K562 (cell line): ENCODE results near the gene SERPINA10.
A peak's percentile ranks its signal among the peaks of the same experiment; 100 is the strongest.

Source experiments
- CTCF ChIP-seq, 3 experiments: IDR thresholded peaks in 2 of 3; conservative IDR thresholded peaks in 1 of 3; 2 replicates each; pipeline ENCODE4 v1.5.1; 2011 to 2012; ENCODE audit warnings: low read length in 3 of 3, mild to moderate bottlenecking in 3 of 3, control low read depth in 2 of 3, improper control_type of control experiment in 1 of 3, inconsistent platforms in 1 of 3, low read depth in 1 of 3, mixed read lengths in 1 of 3, moderate library complexity in 1 of 3; ENCODE audit not compliant: insufficient read depth in 2 of 3
- IRF2 ChIP-seq: sonication (generic); formaldehyde crosslinking; IDR thresholded peaks from 2 replicates; pipeline ENCODE4 v1.8.1; 2022; ENCODE audit warnings: mild to moderate bottlenecking, missing genetic modification reagents
- JUNB ChIP-seq: fragments of 450-650 bp; formaldehyde crosslinking; conservative IDR thresholded peaks from 2 replicates; pipeline ENCODE4 v1.4.0; 2020; ENCODE audit warnings: mild to moderate bottlenecking
- MED1 ChIP-seq: sonication (generic); formaldehyde crosslinking; IDR thresholded peaks from 2 replicates; pipeline ENCODE4 v1.8.1; 2023; ENCODE audit warnings: missing genetic modification reagents, borderline replicate concordance
- PHF8 ChIP-seq: fragments of 200-600 bp; sonication (generic); IDR thresholded peaks from 2 replicates; pipeline ENCODE4 v1.6.1; 2012; ENCODE audit warnings: mixed run types, mild to moderate bottlenecking, inconsistent platforms, low read length, moderate library complexity, borderline replicate concordance
- RBM25 ChIP-seq: fragments of 200-400 bp; formaldehyde crosslinking; IDR thresholded peaks from 2 replicates; pipeline ENCODE4 v1.6.1; 2018; ENCODE audit warnings: low read length, low read depth, moderate library complexity; ENCODE audit not compliant: severe bottlenecking
- REST ChIP-seq, 2 experiments: fragments of 450-650 bp; formaldehyde crosslinking in 1 of 2; IDR thresholded peaks; 2 replicates each; pipeline versions ENCODE4 v1.4.0 to v1.6.1; 2014 to 2020; ENCODE audit warnings: mild to moderate bottlenecking in 2 of 2, borderline replicate concordance in 1 of 2, low read depth in 1 of 2
- SMAD2 ChIP-seq: fragments of 150-350 bp; IDR thresholded peaks from 2 replicates; pipeline ENCODE4 v1.6.1; 2014; ENCODE audit warnings: low read depth, mild to moderate bottlenecking, low read length
- SP2 ChIP-seq: IDR thresholded peaks from 2 replicates; pipeline ENCODE4 v1.6.1; 2011; ENCODE audit warnings: mild to moderate bottlenecking, low read depth, low read length, moderate library complexity; ENCODE audit not compliant: poor library complexity, severe bottlenecking; ENCODE audit errors: extremely low read depth
- ZFP36 ChIP-seq: fragments of 150-350 bp; IDR thresholded peaks from 2 replicates; pipeline ENCODE4 v1.6.1; 2018; ENCODE audit warnings: low read length, low read depth; ENCODE audit not compliant: partially characterized antibody
- TF ChIP-seq, protein P1 (sequence below), 2 experiments: fragments of 450-650 bp; IDR thresholded peaks; 2 replicates each; pipeline ENCODE4 v1.6.1; 2018; ENCODE audit warnings: mild to moderate bottlenecking in 2 of 2, low read depth in 1 of 2; ENCODE audit not compliant: partially characterized antibody in 2 of 2
- TF ChIP-seq, protein P2 (sequence below): fragments of 450-650 bp; formaldehyde crosslinking; IDR thresholded peaks from 2 replicates; pipeline ENCODE4 v1.4.0; 2020; ENCODE audit warnings: mild to moderate bottlenecking, mixed read lengths

DNA sequence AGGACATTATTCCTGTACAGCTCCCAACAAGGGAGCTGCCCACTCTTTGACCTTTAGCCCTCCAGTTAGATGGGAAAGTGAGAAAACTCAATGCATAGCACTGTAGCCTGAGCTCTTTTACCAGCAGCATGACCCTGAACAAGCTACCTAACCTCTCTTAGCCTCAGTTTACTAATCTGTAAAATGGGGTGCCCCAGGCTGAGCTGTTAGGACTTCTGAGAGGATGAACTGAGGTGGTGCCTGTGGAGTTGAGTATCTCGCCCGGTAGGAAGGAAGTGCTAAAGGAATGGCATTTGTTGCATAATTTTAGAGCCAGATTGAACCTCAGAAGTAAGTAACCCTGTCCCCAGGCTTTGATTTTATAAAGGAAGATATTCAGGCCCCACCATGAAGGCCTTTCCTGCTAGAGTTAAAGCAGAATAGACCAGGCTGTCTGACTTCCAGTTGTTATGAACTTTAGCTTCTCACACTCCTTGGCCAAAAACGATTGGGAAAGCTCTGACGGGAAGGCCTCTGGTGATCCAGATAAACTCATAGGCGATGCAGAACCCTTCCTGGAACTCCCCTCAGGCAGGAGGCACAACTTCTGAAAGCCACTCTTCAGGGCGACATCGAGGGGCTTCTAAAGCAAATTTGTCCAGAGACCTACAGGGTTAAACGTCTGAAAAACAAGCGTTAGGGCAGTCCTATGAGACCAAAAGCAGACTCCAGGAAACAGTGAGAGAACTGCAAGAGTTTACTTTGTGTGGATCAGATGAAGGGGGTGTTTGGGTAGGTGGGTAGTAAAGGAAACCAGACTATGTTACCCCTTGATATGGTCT is 2.5 kb upstream of the SERPINA10 start:
- TF ChIP-seq, protein P1, sequence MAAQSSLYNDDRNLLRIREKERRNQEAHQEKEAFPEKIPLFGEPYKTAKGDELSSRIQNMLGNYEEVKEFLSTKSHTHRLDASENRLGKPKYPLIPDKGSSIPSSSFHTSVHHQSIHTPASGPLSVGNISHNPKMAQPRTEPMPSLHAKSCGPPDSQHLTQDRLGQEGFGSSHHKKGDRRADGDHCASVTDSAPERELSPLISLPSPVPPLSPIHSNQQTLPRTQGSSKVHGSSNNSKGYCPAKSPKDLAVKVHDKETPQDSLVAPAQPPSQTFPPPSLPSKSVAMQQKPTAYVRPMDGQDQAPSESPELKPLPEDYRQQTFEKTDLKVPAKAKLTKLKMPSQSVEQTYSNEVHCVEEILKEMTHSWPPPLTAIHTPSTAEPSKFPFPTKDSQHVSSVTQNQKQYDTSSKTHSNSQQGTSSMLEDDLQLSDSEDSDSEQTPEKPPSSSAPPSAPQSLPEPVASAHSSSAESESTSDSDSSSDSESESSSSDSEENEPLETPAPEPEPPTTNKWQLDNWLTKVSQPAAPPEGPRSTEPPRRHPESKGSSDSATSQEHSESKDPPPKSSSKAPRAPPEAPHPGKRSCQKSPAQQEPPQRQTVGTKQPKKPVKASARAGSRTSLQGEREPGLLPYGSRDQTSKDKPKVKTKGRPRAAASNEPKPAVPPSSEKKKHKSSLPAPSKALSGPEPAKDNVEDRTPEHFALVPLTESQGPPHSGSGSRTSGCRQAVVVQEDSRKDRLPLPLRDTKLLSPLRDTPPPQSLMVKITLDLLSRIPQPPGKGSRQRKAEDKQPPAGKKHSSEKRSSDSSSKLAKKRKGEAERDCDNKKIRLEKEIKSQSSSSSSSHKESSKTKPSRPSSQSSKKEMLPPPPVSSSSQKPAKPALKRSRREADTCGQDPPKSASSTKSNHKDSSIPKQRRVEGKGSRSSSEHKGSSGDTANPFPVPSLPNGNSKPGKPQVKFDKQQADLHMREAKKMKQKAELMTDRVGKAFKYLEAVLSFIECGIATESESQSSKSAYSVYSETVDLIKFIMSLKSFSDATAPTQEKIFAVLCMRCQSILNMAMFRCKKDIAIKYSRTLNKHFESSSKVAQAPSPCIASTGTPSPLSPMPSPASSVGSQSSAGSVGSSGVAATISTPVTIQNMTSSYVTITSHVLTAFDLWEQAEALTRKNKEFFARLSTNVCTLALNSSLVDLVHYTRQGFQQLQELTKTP (IDR thresholded peaks at IDR 0.05; ENCODE audit: low read depth in 1 of 2, partially characterized antibody in 2 of 2): no peak
- TF ChIP-seq, protein P2, sequence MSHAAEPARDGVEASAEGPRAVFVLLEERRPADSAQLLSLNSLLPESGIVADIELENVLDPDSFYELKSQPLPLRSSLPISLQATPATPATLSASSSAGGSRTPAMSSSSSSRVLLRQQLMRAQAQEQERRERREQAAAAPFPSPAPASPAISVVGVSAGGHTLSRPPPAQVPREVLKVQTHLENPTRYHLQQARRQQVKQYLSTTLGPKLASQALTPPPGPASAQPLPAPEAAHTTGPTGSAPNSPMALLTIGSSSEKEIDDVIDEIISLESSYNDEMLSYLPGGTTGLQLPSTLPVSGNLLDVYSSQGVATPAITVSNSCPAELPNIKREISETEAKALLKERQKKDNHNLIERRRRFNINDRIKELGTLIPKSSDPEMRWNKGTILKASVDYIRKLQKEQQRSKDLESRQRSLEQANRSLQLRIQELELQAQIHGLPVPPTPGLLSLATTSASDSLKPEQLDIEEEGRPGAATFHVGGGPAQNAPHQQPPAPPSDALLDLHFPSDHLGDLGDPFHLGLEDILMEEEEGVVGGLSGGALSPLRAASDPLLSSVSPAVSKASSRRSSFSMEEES (CRISPR knock-in tag): no peak
- TF ChIP-seq CTCF (IDR thresholded peaks at IDR 0.05 in 2 of 3, conservative IDR thresholded peaks at IDR 0.05 in 1 of 3; ENCODE audit: insufficient read depth in 2 of 3, low read depth in 1 of 3, low read length in 3 of 3): no peak
- TF ChIP-seq IRF2 (CRISPR knock-in tag): no peak
- TF ChIP-seq JUNB: no peak
- TF ChIP-seq REST (IDR thresholded peaks at IDR 0.05; ENCODE audit: borderline replicate concordance): no peak
- no peak for TF ChIP-seq REST (CRISPR knock-in tag; IDR thresholded peaks at IDR 0.05; ENCODE audit: low read depth)
- no peak for TF ChIP-seq SP2
- no peak for TF ChIP-seq PHF8
- TF ChIP-seq MED1 (CRISPR knock-in tag): no peak
- TF ChIP-seq ZFP36: no peak
- TF ChIP-seq SMAD2: no peak
- peak; percentile 32 for TF ChIP-seq RBM25
